ENCODE measurements around the gene CEP290.

- TF ChIP-seq CTCF (conservative IDR thresholded peaks at IDR 0.05; ENCODE audit: low read depth, low read length) (no peak), EZH2 (IDR thresholded peaks at IDR 0.05; ENCODE audit: borderline replicate concordance, low read depth, low read length, poor library complexity, severe bottlenecking) (no peak)
Observed at GRCh38 chr12:88122666-88123065, 19.2 kb downstream of the CEP290 start.

Measured in A673 (cell line).